Measurements from ENCODE around the gene ALOX12B.
"Not testable (repeated sequence)": the region's sequence is repeated elsewhere in the genome, so short reads cannot be mapped to it uniquely, and the experiment has no call there.

ALOX12B gene

GRCh38 chr17:8118769-8119580 is 31.5 kb upstream of the ALOX12B start:
- DNase-seq: peak; percentile 87

- peak; percentile 30 for DNase-seq
Observed at GRCh38 chr17:8117980-8118768, 30.7 kb upstream of the ALOX12B start, which contains the start of gene ALOXE3. TSS of gene ALOXE3 (minus strand) at chr17:8118514. CDS start at chr17:8117990, 524 bp downstream.

- DNase-seq: peak; percentile 24
Observed at GRCh38 chr17:8117367-8117979, 30.0 kb upstream of the ALOX12B start.

GRCh38 chr17:8116776-8117175 is 29.3 kb upstream of the ALOX12B start:
- DNase-seq: no peak

GRCh38 chr17:8110907-8111306 is 23.4 kb upstream of the ALOX12B start:
- no peak for DNase-seq

- no peak for DNase-seq
Observed at GRCh38 chr17:8110456-8110804, 22.9 kb upstream of the ALOX12B start.

GRCh38 chr17:8109661-8110455 is 22.3 kb upstream of the ALOX12B start:
- peak; percentile 78 for DNase-seq

GRCh38 chr17:8108972-8109660 is 21.6 kb upstream of the ALOX12B start:
- DNase-seq: no peak

- DNase-seq: not testable (repeated sequence)
Observed at GRCh38 chr17:8106980-8107379, 19.5 kb upstream of the ALOX12B start.

GRCh38 chr17:8105957-8106398 is 18.5 kb upstream of the ALOX12B start:
- DNase-seq: no peak

GRCh38 chr17:8104911-8105310 is 17.4 kb upstream of the ALOX12B start:
- DNase-seq: no peak

- no peak for DNase-seq
Observed at GRCh38 chr17:8103549-8103948, 16.0 kb upstream of the ALOX12B start.

- no peak for DNase-seq
Observed at GRCh38 chr17:8101721-8102120, 14.2 kb upstream of the ALOX12B start.

GRCh38 chr17:8100763-8101162 is 13.2 kb upstream of the ALOX12B start:
- no peak for DNase-seq

GRCh38 chr17:8100111-8100510 is 12.6 kb upstream of the ALOX12B start:
- DNase-seq: no peak

- DNase-seq: no peak
Observed at GRCh38 chr17:8096541-8096940, 9.0 kb upstream of the ALOX12B start.

- no peak for DNase-seq
Observed at GRCh38 chr17:8095361-8095760, 7.8 kb upstream of the ALOX12B start.

- DNase-seq: no peak
Observed at GRCh38 chr17:8091033-8091687, 3.6 kb upstream of the ALOX12B start.

GRCh38 chr17:8089728-8090127 is 2.2 kb upstream of the ALOX12B start:
- no peak for DNase-seq

- DNase-seq: no peak
Observed at GRCh38 chr17:8087952-8088230, 375 bp upstream of the ALOX12B start.

GRCh38 chr17:8084250-8084649 is 3.3 kb downstream of the ALOX12B start:
- no peak for DNase-seq

GRCh38 chr17:8082292-8082691 is 5.2 kb downstream of the ALOX12B start:
- no peak for DNase-seq
